Measurements from ENCODE around the gene LRRC8B.
"Not testable (repeated sequence)": the region's sequence is repeated elsewhere in the genome, so short reads cannot be mapped to it uniquely, and the experiment has no call there.

LRRC8B gene

GRCh38 chr1:89587729-89588161 lies 63.1 kb downstream of the LRRC8B start:
- no peak for ATAC-seq

- ATAC-seq = no peak
Observed at GRCh38 chr1:89588480-89588879, 63.9 kb downstream of the LRRC8B start.

GRCh38 chr1:89589515-89589914 lies 64.9 kb downstream of the LRRC8B start:
- no peak for ATAC-seq

GRCh38 chr1:89590341-89591080 lies 65.9 kb downstream of the LRRC8B start:
- ATAC-seq = no peak

- not testable (repeated sequence) for ATAC-seq
Observed at GRCh38 chr1:89592861-89593302, 68.3 kb downstream of the LRRC8B start.

- no peak for ATAC-seq
Observed at GRCh38 chr1:89594096-89594740, 69.6 kb downstream of the LRRC8B start.

- ATAC-seq = no peak
Observed at GRCh38 chr1:89596698-89597097, 72.1 kb downstream of the LRRC8B start.

GRCh38 chr1:89598450-89599331 lies 74.1 kb downstream of the LRRC8B start:
- ATAC-seq = no peak

- no peak for ATAC-seq
Observed at GRCh38 chr1:89599332-89599630, 74.7 kb downstream of the LRRC8B start.

GRCh38 chr1:89600451-89601224 lies 76.0 kb downstream of the LRRC8B start:
- ATAC-seq = no peak

GRCh38 chr1:89602871-89603404 lies 78.3 kb downstream of the LRRC8B start:
- peak; percentile 28 to 39 for ATAC-seq

GRCh38 chr1:89603651-89604413 lies 79.2 kb downstream of the LRRC8B start:
- ATAC-seq = peak; percentile 50 to 56

- peak in 1 of 2 donors; percentile 3 for ATAC-seq
Observed at GRCh38 chr1:89604414-89604735, 79.7 kb downstream of the LRRC8B start.

- ATAC-seq = no peak
Observed at GRCh38 chr1:89605692-89606091, 81.1 kb downstream of the LRRC8B start.

GRCh38 chr1:89606227-89606980 lies 81.8 kb downstream of the LRRC8B start:
- ATAC-seq = no peak

GRCh38 chr1:89607156-89607555 lies 82.5 kb downstream of the LRRC8B start:
- ATAC-seq = peak; percentile 14 to 15

- ATAC-seq = no peak
Observed at GRCh38 chr1:89607586-89608318, 83.1 kb downstream of the LRRC8B start.

- ATAC-seq = peak; percentile 58 to 62
Observed at GRCh38 chr1:89608319-89608983, 83.8 kb downstream of the LRRC8B start.

- ATAC-seq = no peak
Observed at GRCh38 chr1:89608984-89609725, 84.5 kb downstream of the LRRC8B start.
